GM10266 (cell line): Measurements from ENCODE around the gene NF2.

Experiments used
- DNase-seq: peaks from one replicate; pipeline ENCODE4 v3.0.0; 2012; ENCODE audit errors: extremely low spot score
- TF ChIP-seq, protein P1 (sequence below): IDR thresholded peaks from 2 replicates; pipeline ENCODE4 v1.5.1; 2012; ENCODE audit warnings: mild to moderate bottlenecking, low read depth; ENCODE audit not compliant: control insufficient read depth, insufficient read depth; ENCODE audit errors: missing control alignments

The NF2 gene

DNA sequence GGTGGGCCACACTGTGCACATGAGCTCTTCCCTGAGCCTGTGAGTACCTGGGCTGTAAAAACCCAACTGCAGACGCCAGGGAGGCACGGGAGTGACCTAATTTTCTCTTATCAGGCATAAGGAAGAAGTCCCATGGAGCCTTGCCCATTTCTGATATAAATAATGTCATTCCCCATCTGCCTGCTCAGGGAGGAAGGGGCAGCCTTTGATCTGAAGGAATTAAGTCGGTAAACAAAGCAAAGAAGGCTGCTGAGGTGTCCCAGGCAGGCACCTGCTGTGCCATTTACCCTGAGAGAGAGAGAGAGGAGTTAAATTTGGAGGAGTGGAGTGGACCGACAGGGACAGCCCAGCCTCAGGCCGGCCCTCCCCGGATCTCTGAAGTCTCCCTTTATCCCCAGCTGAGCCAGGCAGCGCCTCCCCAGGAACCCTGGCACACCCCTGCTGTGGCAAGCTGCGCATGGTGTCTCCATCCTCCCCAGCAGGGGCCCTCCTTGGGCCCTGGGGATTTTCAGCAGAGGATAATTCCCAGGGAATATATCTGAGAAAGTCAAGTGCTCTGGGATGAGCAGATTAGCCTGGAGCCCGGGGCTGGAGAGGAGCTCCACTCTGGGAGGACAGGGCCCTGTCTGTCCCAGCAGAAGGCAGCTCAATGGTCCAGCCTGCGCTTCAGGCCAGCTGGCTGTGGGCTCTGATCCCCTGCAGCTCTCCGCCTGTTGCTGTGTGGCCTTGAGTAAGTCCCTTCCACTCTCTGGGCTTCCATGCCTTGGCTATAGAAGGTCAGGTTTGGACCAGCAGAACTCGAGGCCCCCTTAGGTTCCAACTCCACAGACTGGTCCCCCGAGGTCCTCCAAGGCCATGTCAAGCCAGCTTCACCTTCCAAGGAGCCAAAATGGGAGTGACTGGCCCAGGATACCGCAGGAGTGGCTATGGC, 98.8 kb downstream of the NF2 start:
- TF ChIP-seq, protein P1, sequence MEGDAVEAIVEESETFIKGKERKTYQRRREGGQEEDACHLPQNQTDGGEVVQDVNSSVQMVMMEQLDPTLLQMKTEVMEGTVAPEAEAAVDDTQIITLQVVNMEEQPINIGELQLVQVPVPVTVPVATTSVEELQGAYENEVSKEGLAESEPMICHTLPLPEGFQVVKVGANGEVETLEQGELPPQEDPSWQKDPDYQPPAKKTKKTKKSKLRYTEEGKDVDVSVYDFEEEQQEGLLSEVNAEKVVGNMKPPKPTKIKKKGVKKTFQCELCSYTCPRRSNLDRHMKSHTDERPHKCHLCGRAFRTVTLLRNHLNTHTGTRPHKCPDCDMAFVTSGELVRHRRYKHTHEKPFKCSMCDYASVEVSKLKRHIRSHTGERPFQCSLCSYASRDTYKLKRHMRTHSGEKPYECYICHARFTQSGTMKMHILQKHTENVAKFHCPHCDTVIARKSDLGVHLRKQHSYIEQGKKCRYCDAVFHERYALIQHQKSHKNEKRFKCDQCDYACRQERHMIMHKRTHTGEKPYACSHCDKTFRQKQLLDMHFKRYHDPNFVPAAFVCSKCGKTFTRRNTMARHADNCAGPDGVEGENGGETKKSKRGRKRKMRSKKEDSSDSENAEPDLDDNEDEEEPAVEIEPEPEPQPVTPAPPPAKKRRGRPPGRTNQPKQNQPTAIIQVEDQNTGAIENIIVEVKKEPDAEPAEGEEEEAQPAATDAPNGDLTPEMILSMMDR = no peak
- DNase-seq = no peak

DNA sequence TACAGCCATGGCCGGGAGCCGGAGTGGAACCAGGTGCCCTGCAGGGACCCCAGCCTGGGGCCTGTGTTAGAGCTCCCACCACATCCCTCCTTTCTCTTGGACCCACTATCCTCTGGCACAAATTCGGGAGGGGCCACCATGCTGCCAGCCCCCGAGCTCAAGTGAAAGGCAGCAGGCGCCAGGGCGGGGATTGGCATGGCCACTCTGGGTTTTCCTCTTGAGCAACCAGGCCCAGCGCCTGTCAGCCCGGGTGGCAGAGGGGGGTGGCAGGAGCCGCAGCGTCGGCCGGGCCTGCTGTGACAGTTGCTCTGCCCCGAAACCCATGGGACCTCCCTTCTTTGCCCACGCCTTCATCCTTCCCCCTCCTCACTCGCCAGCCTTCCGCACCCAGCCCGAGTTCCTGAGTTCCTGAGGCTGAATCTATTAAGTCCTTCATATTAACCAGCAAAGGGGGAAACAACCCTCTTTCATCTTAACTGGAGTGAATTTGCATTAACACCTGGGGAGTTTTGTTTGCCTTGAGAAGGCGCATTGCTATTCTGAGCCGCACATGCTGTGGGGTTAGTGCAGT, 99.6 kb downstream of the NF2 start:
- DNase-seq = no peak
- TF ChIP-seq, protein P1 = no peak

DNA sequence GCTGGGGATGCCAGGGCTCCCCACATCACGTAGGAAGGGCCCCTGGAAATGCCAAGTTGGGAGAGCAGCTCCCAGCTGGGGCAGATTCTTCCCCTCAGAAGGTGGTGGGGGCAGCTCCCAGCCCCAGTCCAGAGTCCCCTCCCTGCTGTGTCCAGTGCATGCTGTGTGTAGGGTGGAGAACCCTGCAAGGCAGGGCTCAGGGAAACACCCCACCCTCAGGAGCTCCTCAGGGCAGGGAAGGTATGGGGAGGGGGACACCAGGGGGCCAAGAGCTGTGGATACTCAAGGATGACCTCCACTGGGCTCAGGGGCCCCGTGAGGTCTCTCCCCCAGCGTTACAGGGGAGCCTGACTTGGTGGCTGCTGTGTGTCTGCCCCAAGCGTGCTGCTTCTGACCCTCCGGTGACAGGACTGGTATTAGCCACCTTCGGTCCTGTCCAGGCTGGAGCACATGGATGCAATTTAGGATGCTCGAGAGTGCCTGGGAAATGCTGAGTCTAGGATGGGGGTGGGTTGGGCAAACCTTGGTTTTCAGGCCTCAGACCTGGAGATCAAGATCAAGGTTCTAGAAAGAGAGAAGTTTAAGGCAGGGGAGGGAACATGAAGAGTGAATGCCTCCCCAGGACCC, 100.2 kb downstream of the NF2 start:
- TF ChIP-seq, protein P1 = no peak
- DNase-seq = no peak

DNA sequence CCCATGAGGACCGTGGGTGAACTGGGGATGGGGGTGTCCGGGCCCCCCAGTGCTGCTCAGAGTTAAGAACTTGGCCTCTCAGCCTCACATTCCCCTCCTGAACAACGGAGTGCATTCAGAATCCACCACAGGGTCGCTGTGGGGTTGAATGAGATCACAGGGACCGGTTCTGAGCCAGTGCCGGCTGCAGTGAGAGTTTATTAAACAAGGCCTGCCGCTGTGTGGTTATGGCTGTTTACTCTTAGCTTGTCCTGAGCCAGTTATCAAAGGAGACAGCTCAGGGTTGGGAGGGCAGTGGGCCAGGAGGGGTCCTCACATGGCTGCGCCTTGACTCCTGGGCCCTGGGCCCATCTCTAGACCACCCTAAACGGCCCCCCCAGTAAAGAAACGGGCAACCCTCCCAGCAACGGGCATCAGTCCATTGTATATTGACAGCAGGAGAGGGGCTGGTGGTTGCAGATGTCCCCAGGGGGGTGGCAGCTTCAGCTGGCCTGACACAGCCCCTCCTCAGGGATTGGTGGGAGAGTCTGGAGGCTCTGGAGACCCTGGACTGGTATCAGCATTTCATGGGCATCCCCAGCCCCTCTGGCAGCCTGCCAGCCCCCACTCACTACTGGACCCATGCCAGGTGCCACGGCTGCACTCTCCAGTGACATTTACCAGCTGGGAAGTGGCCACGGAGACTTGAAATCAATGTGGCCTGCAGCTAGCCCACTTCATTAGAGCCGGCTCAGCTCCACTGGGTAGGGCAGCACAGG, 101.3 kb downstream of the NF2 start:
- TF ChIP-seq, protein P1 = no peak
- DNase-seq = no peak

DNA sequence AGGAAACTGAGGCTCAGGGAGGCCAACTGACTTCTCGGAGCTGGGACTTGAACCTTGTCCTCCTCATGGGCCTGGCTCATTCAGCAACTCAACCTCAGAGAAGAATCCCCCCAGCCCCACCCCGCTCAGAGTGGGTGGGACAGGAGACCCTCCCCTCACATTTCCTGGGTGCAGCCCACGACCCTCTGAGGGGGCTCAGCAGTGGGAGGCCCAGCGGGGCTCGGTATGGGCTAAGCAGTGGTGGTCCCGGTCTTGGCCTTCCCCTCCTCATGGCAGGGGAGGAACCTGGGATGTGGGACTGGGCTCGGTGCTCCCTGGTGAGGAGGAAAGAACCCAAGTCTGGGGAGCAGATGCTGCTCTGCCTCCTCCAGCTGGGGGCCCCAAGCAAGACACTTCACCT, 102.2 kb downstream of the NF2 start:
- DNase-seq = no peak
- TF ChIP-seq, protein P1 = no peak

DNA sequence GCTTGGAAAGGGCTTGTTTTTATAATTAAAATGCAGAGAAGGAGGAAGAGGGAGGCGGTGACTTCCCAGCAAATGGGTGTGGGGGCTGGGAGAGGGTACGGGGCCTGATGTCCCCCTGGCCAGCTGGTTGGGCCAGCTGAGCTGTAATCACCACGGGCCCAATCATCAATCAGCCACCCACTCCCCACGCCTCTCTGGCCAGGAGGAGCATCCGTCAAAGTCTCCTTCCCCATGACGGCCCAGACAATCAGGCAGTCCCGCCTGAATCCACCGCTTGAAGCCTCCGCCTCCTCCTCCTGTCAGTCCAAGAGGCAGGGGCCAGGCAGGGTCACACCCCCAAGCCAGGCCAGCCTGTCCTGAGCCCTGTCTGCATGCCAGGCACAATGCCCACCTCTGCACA, 103.1 kb downstream of the NF2 start:
- DNase-seq = no peak
- TF ChIP-seq, protein P1 = no peak
